Measurements from ENCODE around the gene PLA2G6. TPM values are rescaled to one million over a fixed set of nuclear protein-coding genes. Genes with fewer than 3 reads are reported as not detected.

PLA2G6 gene
- total RNA-seq, 4 donors from 2014 or later, result 46.0 to 88.4 (median 64.8) TPM

DNA sequence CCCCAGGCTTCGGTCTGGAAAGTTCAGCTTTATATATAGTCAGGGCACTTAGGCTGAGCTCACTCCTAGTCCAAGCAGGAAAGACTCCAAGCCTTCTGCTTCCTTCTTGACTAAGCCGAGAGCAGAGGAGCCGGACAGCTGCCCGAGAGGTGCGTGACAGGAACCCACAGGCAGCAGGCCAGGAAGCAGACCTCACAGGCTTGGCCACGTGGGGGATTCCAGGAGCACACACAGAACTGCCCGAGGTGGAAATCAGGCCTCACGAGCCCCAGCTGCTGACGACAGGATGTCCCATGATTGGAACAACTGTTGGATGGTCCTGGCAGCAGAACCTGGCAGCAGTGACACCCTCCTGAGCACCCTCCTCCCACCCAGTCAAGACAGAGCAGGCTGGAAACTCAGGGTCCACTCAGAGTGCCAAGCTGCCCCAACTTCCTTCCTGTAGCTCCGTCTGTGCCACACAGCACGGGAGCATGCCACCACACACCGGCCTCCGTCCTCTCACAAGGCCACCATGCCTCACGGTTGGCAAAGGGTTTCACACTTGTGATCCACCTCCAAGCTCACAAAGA, 5.4 kb downstream of the PLA2G6 start:
- TF ChIP-seq POLR2A (IDR thresholded peaks at IDR 0.05), result no peak
- TF ChIP-seq, protein P1, sequence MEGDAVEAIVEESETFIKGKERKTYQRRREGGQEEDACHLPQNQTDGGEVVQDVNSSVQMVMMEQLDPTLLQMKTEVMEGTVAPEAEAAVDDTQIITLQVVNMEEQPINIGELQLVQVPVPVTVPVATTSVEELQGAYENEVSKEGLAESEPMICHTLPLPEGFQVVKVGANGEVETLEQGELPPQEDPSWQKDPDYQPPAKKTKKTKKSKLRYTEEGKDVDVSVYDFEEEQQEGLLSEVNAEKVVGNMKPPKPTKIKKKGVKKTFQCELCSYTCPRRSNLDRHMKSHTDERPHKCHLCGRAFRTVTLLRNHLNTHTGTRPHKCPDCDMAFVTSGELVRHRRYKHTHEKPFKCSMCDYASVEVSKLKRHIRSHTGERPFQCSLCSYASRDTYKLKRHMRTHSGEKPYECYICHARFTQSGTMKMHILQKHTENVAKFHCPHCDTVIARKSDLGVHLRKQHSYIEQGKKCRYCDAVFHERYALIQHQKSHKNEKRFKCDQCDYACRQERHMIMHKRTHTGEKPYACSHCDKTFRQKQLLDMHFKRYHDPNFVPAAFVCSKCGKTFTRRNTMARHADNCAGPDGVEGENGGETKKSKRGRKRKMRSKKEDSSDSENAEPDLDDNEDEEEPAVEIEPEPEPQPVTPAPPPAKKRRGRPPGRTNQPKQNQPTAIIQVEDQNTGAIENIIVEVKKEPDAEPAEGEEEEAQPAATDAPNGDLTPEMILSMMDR (IDR thresholded peaks at IDR 0.05), result no peak
- H3K4me3 ChIP-seq (ENCODE audit: low read depth, poor library complexity, severe bottlenecking), result no peak overlapping the region
- WGBS, 2 donors, result 59 to 63% methylated on average over 10 to 11 of the region's 14 CpGs
- peak; percentile 84 to 96 for DNase-seq (ENCODE audit: low spot score in 2 of 2)
- intact Hi-C loops (cut with DNase I; ENCODE audit: low total_unique reads), result no loop called here

DNA sequence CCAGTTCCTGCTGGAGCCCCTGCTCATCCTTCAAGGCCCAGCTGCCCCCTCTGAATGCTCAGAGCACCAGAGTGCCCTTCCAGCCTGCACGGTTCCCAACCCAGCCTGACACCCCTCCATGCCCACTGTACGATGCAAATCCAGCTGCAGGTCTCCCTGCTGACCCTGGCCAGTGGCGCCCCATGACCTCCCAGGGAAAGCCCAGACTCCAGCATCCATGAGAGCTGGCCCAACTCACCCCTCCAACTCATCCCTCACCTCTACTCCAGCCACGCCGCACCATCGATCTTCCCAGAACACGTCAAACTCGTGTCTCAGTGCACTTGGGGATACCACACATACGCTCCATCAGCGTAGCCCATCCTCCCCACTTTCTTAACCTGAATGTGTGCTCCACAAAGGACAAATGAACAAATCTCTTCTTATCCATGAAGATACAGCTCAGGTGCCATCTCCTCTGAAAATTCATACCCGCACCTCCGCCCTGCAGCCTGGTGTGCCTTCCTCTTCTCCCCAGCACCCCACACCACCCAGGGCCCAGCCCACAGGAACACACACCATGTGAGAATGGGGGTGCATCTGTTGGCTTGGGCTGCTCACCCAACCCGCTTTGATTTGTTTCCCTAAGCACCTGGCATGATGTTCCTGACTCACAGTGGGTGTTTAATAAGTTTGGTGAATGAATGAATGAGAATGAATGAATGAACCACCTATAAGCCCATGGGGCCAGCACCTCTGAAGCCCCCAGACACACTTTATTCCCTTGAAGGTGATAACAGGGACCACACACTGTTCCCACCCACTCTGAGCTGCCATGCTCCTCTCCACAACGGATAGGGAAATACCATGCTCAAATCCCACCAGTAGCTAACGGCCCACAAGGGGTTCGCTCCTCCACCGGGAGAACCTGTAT, 6.2 kb downstream of the PLA2G6 start:
- intact Hi-C loops (cut with DNase I; ENCODE audit: low total_unique reads), result no loop called here
- no peak for TF ChIP-seq POLR2A (IDR thresholded peaks at IDR 0.05)
- TF ChIP-seq, protein P1 (IDR thresholded peaks at IDR 0.05), result no peak
- H3K4me3 ChIP-seq (ENCODE audit: low read depth, poor library complexity, severe bottlenecking), result no peak overlapping the region
- 90 to 94% methylated on average over 17 of the region's 17 CpGs for WGBS, 2 donors
- no peak for DNase-seq (ENCODE audit: low spot score in 2 of 2)

DNA sequence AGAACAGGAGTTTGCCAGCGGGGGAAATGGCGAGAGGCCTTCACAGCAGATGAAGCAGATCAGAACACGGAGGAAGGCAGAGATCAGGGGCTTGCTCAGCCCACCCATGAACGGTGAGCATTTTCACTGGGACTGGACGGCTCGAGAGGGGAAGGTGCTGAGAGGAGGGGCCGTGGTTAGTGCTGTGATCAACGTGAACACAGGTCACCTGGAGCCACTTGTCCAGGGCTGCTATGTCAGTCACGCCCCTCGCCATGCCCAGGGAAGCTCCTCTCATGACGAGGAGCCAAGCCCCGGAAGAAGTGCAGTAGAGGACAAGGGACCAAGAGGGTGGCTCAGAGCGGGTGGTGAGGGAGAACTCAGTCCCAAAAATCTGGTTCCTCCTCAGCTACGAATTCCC, 7.0 kb downstream of the PLA2G6 start:
- no peak for DNase-seq (ENCODE audit: low spot score in 2 of 2)
- TF ChIP-seq POLR2A (IDR thresholded peaks at IDR 0.05), result no peak
- TF ChIP-seq, protein P1 (IDR thresholded peaks at IDR 0.05), result no peak
- 90 to 94% methylated on average over 14 of the region's 14 CpGs for WGBS, 2 donors
- intact Hi-C loops (cut with DNase I; ENCODE audit: low total_unique reads), result no loop called here
- H3K4me3 ChIP-seq (ENCODE audit: low read depth, poor library complexity, severe bottlenecking), result no peak overlapping the region

DNA sequence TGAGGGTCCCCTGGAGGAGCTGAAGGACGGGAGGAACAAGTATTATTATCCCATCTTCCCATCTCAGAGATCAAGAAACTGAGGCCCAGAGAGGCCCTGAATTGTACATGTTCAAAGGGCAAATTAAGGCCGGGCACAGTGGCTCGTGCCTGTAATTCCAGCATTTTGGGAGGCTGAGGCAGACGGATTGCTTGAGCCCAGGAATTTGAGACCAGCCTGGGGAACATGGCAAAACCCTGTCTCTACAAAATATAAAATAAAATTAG, 8.1 kb downstream of the PLA2G6 start:
- intact Hi-C loops (cut with DNase I; ENCODE audit: low total_unique reads), result no loop called here
- WGBS, 2 donors, result 100% methylated on average over 4 of the region's 4 CpGs

DNA sequence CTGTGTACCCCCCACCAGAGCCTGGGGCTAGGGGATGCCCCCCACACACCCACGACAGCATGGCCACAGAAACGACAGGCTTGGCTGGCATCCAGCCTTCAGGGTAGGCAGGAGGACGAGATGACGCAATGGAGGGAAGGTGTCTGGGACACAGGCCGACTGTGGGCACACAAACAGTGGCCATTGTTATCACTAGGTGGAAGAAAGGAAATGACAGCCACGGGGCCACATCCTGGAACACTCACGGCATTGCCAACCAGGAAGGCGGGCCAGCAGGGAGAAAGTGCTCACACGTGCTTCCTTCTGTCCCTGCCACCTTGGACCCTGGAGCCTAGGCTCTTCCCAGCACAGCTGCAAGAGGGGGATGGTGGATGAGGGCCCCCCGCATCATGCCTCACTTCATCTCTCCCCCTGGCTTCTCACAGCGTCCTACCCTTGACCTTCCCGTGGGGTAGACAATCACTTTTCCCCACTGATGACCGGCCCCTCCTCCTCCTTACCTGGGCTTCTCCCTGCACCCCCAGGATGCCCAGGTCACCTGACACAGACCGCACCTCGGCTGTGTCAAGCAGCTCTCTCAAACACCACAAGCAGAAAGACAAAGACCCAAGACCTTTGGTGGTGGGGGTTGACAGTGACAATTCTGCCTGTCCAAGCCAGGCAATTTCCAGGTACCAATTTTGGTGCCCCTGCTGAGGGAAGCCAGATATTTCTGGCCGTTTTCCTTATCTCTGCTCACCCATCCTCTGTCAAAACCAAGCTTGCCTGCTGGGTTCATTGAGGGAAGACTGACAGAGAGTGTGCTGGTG, 8.6 kb downstream of the PLA2G6 start:
- DNase-seq (ENCODE audit: low spot score in 2 of 2), result peak in 1 of 2 donors; percentile 94
- H3K4me3 ChIP-seq (ENCODE audit: low read depth, poor library complexity, severe bottlenecking), result no peak overlapping the region
- TF ChIP-seq POLR2A (IDR thresholded peaks at IDR 0.05), result no peak
- TF ChIP-seq, protein P1 (IDR thresholded peaks at IDR 0.05), result no peak
- intact Hi-C loops (cut with DNase I; ENCODE audit: low total_unique reads), result no loop called here
- 44 to 50% methylated on average over 15 to 16 of the region's 16 CpGs for WGBS, 2 donors

More for the DNA sequence above, 8.1 kb downstream of the PLA2G6 start:
- no peak overlapping the region for H3K4me3 ChIP-seq (ENCODE audit: low read depth, poor library complexity, severe bottlenecking)
- TF ChIP-seq, protein P1 (IDR thresholded peaks at IDR 0.05), result no peak
- no peak for TF ChIP-seq POLR2A (IDR thresholded peaks at IDR 0.05)
- DNase-seq (ENCODE audit: low spot score in 2 of 2), result no peak

Data from lower leg skin (tissue), 4 donors.